COLO668 (cell line): ENCODE measurements around the gene ORAI1.
"Not testable (repeated sequence)": the region's sequence is repeated elsewhere in the genome, so short reads cannot be mapped to it uniquely, and the experiment has no call there.

Experiments used
- DNase-seq: peaks from one replicate; lab custom pipeline; 2025; ENCODE audit not compliant: unreplicated experiment; lab: John Stamatoyannopoulos, UW

Gene ORAI1

GRCh38 chr12:121603581-121603980 is 22.7 kb upstream of the ORAI1 start:
- DNase-seq = no peak

- no peak for DNase-seq
Measured at GRCh38 chr12:121608301-121608700, 18.0 kb upstream of the ORAI1 start.

GRCh38 chr12:121610239-121611149 is 15.8 kb upstream of the ORAI1 start:
- DNase-seq = no peak

- DNase-seq = no peak
Measured at GRCh38 chr12:121611306-121611705, 15.0 kb upstream of the ORAI1 start.

- no peak for DNase-seq
Measured at GRCh38 chr12:121613462-121613861, 12.9 kb upstream of the ORAI1 start.

GRCh38 chr12:121614872-121615467 is 11.4 kb upstream of the ORAI1 start:
- no peak for DNase-seq

- DNase-seq = no peak
Measured at GRCh38 chr12:121618659-121619233, 7.6 kb upstream of the ORAI1 start.

- no peak for DNase-seq
Measured at GRCh38 chr12:121620333-121620891, 5.9 kb upstream of the ORAI1 start.

- DNase-seq = peak; percentile 73
Measured at GRCh38 chr12:121626853-121627640, 717 bp downstream of the ORAI1 start.

- no peak for DNase-seq
Measured at GRCh38 chr12:121628037-121628436, 1.7 kb downstream of the ORAI1 start.

GRCh38 chr12:121628536-121628935 is 2.2 kb downstream of the ORAI1 start:
- no peak for DNase-seq

- no peak for DNase-seq
Measured at GRCh38 chr12:121630791-121631355, 4.5 kb downstream of the ORAI1 start.

- DNase-seq = no peak
Measured at GRCh38 chr12:121632069-121632970, 6.0 kb downstream of the ORAI1 start.

- DNase-seq = not testable (repeated sequence)
Measured at GRCh38 chr12:121633833-121634196, 7.5 kb downstream of the ORAI1 start.

GRCh38 chr12:121634836-121635235 is 8.5 kb downstream of the ORAI1 start:
- DNase-seq = no peak

GRCh38 chr12:121637231-121637914 is 11.0 kb downstream of the ORAI1 start:
- DNase-seq = no peak

- DNase-seq = no peak
Measured at GRCh38 chr12:121638298-121639202, 12.2 kb downstream of the ORAI1 start.

- DNase-seq = no peak
Measured at GRCh38 chr12:121641343-121641630, 15.0 kb downstream of the ORAI1 start.
